ENCODE measurements around the gene SEMA5A.

Gene SEMA5A

DNA sequence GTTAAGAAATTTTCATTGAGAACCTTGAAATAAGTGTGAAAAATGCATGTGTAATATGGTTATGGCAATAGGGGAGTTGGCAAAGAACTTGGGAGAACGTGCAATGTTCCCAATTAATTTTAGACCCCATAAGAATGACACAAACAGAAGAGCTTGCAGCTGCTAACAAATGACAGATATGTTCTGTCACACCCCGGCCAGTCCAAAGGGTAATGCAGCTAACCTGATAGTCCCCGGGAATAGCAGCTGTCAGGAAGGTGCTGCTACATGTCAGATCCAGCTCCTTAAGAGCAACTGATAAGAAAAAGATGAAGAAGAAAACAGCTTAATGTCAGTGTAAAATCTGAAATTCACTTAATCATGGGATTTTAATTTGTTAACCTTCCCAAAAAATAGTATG lies 30.4 kb downstream of the SEMA5A start:
- no peak for DNase-seq (ENCODE audit: low read depth in 1 of 2, low spot score in 1 of 2)

DNA sequence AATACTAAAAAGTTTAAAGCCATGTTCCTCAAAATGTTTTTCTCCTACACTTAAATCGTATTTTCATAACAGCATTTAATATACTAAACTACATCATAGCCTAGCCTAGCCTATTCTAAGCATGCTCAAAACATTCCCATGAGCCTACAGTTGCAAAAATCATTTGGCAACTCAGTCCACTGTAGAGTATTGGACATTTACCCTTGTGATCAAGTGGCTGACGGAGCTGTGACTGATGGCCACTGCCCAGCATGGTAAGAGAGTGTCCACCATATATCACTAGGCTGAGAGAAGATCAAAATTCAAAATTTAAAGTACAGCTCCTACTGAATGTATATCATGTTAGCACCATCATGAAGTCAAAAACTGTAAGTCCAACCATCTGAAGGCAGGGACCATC lies 30.9 kb downstream of the SEMA5A start:
- DNase-seq (ENCODE audit: low read depth in 1 of 2, low spot score in 1 of 2) = no peak

DNA sequence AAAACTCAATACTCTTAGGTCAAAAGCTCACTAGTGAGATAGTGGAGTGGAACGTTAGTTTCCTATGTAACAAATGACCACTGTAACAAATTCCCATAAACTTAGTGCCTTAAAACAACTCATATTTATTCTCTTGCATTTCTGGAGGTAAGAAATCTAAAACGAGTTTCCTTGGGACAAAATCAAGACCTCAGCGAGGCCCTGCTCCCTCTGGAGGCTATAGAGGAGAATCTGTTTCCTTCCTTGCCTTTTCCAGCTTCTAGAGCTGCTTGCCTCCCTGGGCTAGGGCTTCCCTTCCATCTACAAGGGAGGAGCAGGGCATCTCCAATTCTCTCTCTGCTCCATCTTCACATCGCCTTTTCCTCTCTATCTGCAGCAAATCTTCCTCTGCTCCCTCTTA lies 32.0 kb downstream of the SEMA5A start:
- no peak for DNase-seq (ENCODE audit: low read depth in 1 of 2, low spot score in 1 of 2)

DNA sequence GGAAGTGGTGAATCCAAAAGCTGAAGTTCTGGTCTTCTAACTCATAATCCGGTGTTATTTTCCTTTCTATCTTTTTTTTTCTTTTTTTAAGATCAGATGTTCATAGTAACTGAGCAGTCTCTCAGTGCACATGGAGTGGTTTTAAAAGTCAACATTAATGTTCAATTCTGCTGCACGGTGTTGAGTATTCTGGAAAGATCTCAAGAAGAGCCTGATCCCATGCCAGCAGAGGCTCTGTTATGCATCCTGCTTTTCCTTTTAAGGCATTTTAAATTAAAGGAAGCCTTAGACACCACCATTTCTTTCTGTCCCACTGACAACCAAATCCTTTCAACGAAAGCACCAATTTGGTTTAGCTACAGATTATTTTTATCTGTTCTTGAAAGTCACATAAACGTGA lies 33.4 kb downstream of the SEMA5A start:
- no peak for DNase-seq (ENCODE audit: low read depth in 1 of 2, low spot score in 1 of 2)

DNA sequence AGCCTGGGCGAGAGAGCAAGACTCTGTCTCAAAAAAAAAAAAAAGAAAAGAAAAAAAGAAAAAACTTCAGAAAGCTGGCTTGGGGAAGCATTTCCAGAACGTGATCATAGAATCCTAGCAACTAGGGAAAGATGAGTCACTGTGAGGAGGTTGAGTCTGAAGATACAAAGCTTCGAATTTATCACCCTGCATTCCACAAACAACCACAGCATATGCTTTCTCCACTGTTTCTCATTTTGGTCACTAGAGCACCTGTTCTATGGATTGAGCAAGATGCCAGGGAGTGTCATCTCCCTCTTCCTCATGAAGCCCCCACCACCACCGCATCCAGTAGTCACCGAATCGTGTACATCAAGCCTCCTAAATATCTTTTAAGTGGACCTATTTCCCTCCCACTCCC lies 37.9 kb downstream of the SEMA5A start:
- no peak for DNase-seq (ENCODE audit: low read depth in 1 of 2, low spot score in 1 of 2)

DNA sequence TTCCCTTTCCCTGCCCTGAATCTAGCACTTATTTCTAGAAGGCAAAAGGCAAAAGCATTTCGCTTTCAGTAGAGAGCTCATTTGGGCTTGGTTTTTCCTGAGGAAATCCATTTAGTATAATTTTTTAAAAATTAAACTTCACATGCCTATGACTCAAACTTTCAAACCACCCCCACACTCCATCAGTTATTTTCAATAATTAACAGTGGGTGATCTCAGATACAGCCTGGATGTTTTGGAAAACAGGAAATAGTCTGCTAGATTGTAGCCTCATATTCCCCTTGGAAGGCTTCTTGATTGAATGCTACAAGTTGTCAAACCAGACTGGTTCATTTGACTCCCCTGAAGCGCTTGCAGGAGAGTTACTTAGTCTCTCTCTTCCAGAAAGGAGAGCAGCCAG lies 40.6 kb downstream of the SEMA5A start:
- DNase-seq (ENCODE audit: low read depth in 1 of 2, low spot score in 1 of 2) = no peak

DNA sequence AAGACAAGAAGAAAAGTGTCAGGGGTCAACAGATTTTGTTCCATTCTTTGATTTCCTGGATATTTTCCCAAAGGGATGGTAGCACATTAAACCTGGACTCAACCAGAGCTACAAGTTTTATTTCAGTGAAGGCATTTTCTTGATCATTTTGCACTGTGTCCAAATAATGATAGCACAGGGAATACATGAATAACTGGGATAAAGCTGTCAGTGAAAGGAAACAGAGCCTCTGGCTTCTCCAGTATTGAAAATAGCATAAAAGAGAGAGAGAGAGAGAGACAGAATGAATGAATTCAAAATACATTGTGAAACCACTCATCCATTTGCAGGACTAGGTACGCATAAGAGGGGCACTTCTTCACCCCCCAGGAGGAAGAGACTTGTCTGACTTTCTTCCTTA lies 43.0 kb downstream of the SEMA5A start:
- no peak for DNase-seq (ENCODE audit: low read depth in 1 of 2, low spot score in 1 of 2)

DNA sequence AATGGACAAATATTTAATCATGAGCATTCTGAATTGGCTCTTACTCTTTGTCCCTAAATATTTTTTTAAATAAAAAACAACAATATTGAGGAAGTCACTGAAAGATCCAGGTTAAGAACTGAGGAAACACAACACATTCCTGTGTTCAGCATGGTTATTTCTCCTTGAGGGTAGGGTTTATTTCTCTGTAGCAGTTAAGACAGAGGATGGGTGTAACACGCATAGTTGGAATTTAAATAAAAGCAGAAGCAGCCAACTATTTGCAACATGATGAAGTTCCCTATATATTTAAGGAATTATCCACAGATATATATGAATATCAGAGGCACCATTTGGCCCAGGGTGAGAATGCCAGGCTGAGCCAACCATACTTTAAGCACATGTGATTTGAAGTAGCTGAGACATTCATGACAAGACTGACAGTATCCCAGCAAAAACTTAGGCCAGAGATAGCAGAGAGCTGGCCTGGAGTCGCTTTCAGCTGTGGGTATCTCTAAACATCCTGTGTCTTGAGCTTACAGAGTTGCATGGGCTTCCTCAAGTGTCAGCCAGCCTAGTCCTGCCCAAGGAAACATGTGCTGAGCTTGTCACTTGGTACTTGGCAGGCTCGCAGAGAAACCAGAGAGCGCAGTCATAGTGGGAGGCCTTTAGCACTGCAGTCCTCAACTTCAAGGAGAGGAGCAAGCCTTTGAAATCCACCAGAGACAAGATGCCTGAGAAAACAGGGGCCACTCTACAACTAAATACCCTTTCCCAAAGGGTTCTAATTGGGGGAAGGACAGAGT lies 43.6 kb downstream of the SEMA5A start:
- DNase-seq (ENCODE audit: low read depth in 1 of 2, low spot score in 1 of 2) = no peak

DNA sequence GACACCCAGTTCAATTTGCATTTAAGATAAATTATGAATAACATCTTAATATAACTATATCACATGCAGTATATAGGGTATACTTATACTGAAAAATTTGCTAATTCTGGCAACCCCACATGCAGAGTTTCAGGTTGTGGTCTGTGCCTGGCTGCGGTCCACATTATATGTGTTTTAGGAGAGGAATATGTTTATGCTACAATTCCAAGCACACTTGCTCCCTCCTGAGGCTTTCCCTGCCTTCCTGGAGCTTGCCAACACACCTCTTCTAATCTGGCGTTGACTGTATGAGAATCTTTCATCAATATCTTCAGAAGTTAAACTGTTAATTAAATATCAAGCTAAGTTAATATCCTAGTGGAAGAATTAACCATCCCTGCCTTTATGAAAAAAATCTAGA lies 45.2 kb downstream of the SEMA5A start:
- DNase-seq (ENCODE audit: low read depth in 1 of 2, low spot score in 1 of 2) = no peak

DNA sequence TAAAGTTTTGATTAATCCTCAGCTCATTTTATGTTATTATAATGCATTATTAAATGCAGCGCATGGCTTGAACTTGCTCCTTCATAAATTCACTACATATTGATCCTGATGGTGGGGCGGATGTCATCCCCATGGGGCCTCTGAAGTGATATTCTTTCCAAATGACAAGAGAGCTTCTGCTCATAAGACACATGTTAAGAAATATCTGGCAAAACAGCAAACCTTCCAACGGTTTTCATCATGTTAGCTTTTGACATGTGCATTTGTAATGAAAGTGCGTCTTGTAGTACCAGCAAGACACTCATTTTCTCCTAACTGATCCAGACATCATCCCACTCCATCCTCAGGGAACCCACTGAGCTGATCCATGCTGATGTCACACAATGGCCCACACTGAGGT lies 45.7 kb downstream of the SEMA5A start:
- no peak for DNase-seq (ENCODE audit: low read depth in 1 of 2, low spot score in 1 of 2)

DNA sequence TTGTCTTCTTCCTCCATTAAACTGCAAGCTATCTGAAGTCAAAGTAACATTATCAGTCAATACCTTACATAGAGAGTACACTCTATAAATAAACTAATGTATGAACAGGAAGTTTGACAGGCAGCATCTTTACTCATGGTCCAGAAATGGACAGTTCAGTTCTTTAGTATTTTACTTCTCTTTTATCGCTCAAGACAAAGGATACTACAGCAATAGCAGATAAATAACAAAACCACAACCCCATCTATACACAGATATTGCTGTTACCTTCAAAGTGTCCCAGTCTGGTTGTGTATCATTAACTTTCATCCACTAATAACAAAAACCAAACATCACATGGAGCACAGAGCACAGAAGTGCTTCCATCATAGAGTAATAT lies 46.4 kb downstream of the SEMA5A start:
- DNase-seq (ENCODE audit: low read depth in 1 of 2, low spot score in 1 of 2) = no peak

DNA sequence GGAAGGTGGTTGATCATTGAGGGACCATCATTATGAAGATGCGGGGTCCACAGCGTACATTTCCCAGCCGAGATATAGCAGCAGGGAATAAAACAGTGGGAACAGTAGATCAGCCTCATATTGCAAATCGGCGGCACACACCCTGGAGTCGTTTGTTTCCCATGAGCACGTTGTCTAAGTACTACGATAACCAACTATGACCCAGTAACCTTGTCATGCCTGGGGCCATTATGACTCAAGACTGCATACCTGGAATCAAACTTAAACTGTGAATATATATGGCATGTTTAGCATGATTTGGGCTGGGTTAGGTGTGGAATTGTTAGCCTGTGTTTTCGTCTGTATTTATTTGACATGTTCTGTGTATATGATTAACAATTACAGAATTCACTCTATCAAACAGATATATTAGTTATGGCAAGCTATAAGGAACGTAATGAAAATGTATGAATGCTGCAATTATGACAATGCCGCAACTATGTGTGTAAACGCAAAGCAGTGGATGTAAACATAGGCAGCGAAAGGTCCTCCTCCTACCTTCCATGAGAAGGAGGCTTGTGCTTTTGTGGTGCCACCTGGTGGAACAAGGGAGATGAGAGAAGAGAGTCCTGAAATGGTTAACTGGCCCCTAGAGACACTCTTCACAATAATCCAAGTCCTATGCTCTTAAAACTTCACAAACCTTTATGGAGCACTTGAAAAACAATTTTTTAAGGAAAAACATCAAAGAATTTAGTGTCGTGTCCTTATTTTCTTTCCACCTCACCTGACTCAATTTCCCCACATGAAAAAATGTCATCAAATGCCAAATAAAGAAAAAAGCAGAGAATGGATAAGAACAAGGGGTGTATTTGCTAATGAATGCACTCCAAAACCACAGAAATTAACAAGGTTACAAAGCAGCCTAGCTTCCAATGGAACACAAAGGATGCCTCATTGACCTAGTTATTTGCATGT lies 47.1 kb downstream of the SEMA5A start:
- no peak for DNase-seq (ENCODE audit: low read depth in 1 of 2, low spot score in 1 of 2)

DNA sequence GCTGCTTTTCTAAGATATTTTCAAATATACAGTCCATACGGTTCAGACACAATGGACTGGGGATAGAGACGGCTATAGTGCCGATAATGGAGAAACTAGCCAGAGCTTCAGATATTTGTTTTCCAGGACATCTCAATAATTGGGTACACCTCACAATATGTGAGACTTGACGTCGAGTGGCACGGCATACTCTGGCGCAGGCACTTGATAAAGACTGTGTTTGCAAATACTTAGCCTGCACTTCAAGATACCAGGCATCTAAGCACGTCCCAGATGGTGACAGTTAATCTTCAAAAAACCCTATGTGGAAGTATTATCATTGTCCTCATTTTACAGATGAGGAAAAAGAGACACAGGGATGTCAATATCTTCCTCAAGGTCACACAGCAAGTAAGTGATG lies 48.5 kb downstream of the SEMA5A start:
- DNase-seq (ENCODE audit: low read depth in 1 of 2, low spot score in 1 of 2) = no peak

DNA sequence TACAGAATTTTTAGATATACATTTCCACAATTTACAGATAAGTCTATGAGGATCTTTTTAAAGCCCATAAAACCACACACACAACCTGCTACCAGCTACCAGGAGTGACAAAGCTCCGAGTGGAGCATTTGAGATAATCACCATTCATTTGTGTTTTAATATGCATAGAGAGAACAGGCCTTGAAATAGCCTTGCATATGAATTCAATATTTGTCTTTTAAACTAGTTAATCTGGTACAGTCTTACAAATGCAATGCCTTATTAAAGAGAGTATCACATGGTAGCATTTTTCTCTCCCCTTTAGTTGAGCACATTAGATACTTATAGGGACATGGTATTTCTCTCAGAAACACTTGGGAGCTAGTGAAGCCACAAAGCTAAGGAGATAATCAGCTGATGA lies 49.1 kb downstream of the SEMA5A start:
- no peak for DNase-seq (ENCODE audit: low read depth in 1 of 2, low spot score in 1 of 2)

DNA sequence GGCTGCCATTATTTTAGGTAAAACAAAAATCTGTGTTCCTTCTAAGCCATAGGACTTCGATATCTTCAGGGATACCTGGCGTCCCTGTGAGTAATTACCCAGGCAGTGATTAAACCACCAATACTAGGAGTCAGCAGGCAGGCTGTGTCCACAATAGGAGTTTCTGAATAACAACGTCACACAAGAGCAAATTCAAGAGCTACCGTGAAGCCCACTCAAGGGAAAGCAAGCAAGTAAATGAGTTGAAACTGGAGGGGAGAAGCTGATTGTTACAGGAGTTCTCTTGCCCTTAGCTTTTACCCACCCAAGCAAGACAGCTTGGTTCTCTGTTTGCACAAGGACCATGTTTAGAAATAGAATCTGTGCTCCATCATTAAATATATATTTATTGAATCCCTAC lies 50.8 kb downstream of the SEMA5A start:
- no peak for DNase-seq (ENCODE audit: low read depth in 1 of 2, low spot score in 1 of 2)

DNA sequence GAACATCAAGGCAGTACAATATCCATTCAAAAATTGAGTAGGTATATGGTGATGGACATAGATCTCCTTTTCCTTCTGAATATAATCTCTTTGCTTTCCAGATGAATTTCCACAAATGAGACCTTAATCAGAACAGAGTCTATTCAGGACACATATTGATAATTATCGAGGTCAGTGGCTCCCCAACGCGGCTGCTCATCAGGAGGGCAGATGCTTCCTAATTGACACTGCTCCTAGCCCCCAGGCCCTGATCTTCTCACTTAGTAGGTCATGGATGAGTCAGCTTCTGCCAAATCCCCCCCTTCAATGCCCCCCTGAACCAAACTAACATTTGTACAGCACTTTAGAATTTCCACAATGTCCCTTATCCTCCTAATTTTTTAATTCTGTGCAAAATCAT lies 51.6 kb downstream of the SEMA5A start:
- DNase-seq (ENCODE audit: low read depth in 1 of 2, low spot score in 1 of 2) = no peak

DNA sequence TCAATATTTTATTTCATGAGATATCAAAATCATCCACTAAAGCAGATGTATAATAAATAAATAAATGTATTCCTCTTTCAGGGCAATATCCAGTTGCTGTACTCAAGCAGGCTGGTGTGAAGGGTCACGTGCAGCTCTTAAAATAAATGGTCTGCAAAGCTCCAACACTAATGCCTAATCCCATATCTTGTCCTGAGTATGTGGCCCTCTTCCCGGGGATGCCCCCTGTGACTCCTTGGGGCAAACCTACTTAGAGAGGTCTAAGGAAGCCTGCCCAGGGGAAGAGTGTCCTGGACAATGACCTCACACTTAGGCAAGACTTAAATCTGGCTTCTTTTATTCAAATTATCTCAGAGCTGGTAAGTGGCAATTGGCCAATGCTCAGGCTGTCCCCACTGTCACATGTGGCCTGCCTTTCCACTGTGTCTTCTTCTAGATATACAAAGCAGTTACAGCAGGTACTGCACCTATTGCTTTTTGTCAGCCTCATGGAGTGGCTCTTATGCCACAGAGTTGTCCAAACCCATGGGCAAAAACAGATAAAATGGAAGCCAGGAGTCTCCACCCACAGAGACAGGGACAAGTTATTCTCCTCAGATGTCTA lies 55.3 kb downstream of the SEMA5A start:
- DNase-seq (ENCODE audit: low read depth in 1 of 2, low spot score in 1 of 2) = no peak

DNA sequence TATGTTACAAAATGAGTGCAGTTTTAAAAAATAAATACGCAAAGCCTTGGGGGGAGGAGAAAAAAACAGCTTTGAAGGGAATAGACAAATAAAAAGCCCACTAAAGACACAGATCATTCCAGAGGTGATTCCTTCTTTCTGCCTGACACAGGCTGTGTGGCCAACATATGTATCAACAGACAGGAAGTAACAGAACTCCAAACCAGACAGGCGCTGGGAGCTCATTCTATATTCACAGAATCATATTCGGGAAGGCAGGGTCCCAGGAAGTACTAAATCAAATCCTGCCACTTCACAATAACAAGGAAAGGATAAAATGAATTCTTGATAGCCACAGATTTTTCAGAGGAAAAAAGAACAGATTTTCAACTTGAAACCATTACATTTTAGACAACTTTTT lies 62.1 kb downstream of the SEMA5A start:
- DNase-seq (ENCODE audit: low read depth in 1 of 2, low spot score in 1 of 2) = no peak

DNA sequence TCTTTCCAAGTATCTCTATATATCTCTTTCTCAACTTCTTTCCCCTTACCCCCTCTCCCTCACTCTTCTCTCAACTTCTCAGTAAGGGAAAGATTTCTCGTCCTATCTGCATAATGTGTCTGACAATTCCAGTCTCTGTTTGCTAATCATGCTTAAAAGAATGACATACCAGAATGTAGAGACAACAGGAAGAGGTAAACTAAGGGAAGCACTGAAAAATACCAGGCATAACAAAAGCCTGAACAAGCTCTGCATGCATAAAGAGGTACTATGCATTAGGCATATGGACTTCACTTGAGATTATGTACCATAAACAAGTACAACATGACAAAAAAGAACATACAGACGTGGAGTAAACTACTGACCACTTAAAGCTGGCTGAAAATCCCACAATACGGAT lies 62.6 kb downstream of the SEMA5A start:
- no peak for DNase-seq (ENCODE audit: low read depth in 1 of 2, low spot score in 1 of 2)

DNA sequence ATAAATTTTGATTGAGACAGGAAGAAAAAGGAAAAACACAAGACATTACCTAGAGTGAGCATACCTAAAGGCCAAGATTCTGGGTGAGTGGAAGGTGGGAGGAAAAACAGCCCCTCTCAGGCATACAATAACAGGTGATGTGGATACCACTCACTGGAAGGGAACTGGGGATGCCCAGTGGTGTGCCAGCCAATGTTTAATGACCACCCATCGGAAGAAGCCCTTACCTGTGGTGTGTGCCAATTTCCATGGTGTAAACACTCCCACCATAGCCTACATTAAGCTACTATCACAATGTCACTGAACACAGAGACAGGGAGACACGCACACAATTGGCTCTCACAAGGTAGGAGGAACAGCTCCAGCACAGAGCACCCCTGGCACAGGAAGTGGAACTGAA lies 63.5 kb downstream of the SEMA5A start:
- no peak for DNase-seq (ENCODE audit: low read depth in 1 of 2, low spot score in 1 of 2)

DNA sequence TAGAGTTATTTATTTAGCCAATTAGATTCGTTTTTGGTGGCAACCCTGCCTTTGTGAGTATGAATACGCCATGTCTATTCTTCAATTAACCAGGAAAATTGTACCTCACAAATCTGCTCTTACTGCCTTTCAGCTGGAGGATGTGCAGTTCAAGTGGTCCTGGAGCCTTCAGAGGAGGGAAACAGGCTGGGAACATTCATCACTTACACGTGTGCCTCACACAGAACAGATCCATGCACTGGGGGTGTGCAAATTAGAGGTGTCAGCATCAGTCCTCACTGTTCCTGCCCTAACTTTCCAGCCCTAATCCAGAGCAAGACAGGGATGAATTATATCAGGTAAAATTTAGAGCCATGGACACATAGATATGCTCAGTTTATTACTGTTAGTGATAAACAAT lies 65.4 kb downstream of the SEMA5A start:
- DNase-seq (ENCODE audit: low read depth in 1 of 2, low spot score in 1 of 2) = no peak

DNA sequence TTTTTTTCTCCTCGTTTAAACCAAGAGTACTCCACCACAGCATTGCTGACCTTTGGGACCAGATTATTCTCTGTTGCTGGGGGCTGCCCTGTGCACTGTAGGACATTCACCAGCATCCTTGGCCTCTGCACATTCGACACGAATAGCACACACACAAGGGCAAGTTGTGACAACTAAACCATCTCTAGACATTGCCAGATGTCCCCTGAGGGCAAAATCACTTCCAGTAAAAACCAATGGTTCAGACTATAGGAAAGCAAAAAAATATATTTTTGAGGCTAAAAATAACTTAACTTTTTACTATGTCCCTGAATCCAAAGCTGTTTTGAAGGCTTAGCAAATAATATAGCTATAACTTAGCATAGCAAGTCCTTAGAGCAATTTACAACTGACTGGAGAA lies 65.9 kb downstream of the SEMA5A start:
- no peak for DNase-seq (ENCODE audit: low read depth in 1 of 2, low spot score in 1 of 2)

Data from activated CD4-positive, alpha-beta T cell treated with anti-CD3 and anti-CD28 coated beads, Interleukin-2, amount 50 U/mL, for 24 hours (primary cell).